Dedifferentiated amniotic fluid mesenchymal stem cell (primary cell): Measurements from ENCODE around the gene NOL4L.

Experiments used
- DNase-seq: peaks from one replicate; pipeline ENCODE4 v3.0.0-alpha.2; 2016; ENCODE audit errors: extremely low spot score

NOL4L gene

DNA sequence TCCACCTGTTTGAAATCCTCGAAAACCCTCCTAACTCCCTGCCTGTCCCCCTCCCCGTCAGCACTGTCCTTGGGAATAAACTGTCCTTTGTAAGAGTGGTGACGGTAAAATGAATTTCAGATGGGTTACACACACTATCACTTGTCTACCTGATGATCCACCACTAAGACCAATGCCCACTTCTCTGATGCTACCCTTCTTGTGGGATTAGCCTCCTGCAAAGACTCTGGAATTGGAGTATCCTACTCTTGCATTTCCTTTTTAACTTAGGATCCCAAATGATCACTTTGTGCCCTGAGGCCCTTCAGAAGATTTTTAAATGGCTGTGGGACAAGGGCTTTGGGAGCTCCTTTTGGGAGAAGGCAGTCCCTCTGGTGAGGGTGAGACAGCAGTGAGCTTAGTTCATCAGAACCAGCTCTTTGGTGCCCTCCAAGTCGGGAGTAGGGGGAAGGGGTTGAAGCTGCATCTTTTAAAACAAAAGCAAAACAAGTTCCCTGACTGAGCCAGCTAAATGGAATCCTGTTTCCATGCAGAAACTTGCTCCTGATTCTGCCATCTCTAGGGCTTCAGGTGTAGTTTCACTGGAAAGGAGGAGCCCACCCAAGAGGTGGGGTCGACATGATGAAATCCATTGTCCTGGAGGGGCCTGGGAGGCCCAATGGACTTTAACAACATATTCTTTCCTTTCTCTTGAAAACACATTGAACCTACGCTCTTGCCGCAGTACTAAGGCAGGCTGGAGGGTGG, 140.5 kb downstream of the NOL4L start:
- no peak for DNase-seq

DNA sequence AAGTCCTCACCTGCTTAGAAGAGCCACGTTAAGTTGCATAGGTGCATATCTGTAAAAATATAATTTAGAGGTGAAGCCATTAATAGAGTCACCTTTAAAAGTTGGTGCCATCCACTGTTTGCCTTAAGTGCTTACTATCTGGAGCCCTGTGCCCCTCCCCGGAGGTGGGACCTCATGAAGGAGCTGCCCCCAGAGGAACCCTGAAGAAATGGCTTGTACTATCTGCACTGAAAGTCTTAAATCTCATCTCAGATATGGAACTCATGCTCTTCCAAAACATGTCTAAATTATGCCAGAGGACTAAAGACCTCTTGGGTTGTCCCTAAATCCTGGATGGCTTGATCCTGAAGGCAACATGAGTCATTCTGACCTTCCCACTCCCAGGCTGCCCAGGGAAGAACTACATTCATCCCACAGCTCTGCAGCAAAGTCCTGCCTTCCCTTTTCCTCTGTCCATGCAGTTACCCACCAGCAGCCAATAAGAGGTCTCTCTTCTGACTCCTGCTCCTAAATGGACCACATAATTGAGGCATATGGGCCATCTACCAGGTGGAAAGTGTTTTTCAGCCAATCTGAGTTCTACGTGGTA, 141.7 kb downstream of the NOL4L start:
- no peak for DNase-seq

DNA sequence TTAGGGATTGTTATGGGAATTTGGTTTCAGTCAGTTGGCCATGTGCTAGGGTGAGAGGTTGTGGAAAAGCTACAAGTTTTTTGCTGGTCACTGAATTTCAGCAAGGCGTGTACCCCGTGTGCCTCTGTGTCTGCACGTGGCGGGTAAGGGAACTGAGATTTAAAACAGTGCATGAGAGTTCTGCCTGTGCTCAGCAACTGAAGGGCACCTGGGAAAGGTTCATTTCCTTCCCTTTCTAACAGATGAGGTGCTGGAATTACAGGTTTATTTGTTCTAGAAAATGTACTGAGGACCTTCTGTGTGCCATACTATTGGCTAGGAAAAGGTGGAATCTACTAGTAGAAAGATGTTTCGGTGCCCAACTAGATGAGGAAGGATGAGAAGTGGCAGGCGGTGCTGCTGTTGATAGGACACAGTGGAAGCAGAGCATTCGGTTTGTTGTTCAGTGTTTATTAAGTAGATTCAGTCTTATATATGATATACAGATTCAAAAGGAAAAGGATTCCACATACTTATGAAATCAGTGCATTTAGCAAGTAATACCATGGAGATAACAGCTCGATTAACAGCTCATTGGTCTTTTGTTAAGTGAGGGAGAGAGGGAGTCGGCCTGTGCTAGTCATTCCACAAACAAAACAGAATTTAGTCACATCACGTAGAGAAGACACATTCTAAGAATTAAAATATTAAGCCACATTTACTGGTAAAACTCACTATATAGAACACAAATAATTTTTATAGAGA, 142.3 kb downstream of the NOL4L start:
- DNase-seq, result no peak

DNA sequence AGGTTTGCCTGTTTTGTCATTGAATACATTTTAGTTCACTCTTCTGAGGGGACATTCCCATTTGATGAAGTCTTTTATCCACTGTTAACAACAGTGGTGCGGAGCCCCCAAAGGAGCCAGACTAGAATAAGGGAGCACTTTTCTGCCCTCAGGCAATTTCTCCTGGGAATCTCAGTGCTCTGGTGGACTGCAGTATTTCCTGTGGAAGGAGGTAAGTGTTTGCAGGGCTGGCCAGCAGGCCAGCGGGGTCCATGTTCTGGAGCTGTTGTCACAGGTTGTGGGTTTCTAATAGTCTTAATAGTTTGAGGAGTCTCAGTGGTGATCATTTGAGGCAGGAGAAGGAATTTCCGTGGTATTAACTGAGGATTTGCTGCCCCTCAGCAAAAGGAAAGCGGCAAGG, 143.5 kb downstream of the NOL4L start:
- DNase-seq, result no peak

DNA sequence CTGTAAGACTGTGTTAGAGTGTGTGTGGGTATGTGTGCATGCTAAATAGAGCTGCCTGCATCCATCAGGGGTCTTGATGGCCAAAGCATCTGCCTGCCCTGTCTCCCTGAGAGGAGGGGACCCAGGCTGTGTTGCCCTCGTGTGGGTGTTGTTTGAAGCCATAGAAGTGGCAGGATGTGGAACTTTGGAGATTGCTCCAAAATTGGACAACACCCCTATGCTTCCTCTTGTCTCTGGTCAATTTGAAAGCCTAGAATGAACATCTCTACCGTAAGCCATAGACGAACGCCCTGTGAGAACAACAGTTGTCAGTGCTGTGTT, 144.4 kb downstream of the NOL4L start:
- no peak for DNase-seq

DNA sequence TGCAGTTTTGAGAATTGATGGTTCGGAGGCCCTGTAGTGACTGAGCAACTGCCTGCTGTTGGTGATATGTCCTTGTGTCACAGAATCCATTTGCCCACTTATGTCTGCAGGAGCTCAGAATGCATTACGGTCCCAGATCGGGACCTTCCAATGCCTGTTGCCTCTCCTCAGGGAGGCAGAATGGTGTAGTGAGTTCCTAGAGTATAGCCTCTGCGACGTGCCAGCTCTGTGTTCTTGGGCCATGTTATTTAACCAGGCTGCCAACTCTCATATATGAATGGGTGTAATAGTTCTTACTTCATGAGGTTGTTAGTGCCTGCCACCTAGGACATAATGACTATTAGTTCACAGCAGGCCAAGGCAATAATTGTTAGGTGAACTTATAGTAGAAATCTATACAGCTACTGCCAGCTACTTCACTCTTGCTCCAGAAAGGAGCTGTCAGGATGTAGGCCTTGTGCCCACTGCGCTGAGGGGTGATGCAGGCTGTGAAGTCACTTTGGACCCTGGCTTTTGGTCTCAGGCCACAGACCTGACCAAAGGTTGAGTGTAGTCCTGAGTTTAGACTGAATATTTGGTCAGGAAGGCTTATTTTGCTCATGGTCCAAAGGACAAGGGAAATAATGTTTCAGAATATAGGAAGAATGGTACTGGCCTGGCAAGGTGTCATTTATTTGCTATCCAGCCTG, 144.9 kb downstream of the NOL4L start:
- DNase-seq, result no peak

DNA sequence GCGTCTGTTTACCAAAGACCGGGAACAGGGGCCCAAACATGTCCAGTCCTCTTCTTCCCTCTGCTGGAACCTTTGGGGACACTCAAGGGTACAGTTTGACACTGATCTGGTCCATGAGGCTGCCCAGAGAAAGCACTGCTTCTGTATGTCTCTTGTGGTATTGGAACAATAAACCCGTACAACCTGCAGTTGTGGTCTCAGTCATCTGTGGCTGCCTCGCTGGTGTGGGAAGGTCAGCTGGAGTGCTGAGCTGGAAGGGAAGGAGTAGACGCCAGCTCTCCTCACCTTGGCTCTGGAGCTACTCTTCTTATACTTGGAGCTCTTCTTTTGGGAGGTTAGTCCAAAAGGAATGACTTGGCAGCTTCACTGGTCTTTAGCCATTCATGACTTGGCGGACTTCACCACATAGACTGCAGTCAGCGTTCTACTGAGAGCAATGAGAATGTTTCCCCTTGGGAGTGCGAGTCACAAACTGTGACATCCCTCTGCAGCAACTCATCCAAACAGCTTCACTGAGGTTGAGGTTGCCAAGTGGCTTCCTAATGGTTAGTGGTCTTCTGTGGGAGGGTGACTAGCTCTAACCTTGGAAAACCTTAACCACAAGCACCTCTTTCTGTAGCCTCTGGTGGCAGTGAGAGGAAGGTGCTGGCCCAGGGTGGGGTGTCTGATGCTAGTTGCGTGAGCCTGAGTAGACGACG, 145.9 kb downstream of the NOL4L start:
- DNase-seq, result no peak

DNA sequence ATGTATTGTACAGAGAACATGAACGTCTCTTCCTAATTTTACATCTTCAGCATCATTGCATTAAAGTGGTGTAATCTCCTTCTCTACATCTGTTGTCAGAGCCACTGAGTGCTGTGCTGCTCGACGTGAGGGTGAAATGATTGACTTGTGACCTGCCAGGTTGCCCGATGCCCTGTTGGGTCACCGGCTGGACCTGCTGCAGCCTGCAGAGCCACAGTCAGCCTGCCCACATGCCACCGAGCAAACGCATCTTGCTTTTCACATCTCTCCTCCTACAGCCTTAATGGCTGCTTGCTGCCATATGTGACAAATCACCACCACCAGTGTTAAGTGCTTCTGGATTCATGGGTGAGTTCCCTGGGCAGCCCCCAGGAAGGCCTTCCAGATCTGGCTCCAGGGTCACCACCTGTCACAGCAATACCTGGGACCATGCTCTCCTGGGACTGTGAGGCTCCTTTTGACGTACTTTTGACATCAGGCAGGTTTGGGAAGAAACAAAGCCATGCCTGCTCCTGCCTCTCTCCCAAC, 146.7 kb downstream of the NOL4L start:
- DNase-seq, result no peak

DNA sequence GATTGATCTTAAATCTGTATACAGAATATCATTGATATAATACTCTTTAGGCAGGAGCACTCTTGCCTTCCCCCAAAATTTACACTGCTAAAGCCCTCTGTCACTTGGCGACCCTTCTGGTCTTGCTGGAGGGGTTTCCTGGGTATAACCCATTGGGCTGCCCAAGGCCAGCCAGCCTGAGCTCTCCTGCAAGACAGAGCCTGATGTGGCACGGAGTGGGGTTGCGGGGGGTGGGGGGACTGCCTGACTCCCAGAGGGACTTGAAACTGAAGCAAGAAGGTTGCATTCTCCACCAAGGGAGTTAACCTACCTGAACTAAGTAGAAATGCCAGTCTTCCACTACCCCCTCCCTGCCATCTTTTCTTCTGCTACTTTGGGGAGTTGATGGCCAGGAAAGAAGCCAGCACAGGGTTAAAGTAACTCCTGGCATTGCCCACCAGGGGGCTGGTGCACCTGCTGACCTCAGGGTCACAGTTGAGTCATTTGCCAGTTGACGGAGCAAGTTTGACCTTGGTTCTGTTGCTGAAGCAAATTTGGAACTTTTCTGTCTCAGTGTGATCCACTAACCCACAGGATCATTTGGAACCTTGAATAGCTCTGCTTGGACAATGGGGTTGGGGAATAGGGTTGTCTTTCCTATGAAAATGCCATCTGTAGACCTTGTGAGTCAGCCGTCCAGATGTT, 147.6 kb downstream of the NOL4L start:
- no peak for DNase-seq

DNA sequence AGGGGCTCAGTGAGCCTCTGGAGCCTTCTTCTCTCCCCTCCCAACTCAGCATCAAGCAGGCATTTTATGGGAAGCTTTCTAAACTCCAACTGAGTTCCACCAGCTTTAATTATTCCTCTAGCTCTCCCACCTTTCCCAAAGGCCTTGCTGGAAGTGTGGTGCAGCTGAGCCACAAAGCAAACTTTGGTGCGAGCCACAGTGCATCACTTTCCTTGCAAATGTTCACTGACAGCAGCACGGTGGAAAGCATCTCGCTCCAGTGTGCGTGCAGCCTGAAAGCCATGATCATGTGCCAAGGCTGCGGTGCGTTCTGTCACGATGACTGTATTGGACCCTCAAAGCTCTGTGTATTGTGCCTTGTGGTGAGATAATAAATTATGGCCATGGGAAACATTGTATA, 148.2 kb downstream of the NOL4L start:
- DNase-seq, result no peak

DNA sequence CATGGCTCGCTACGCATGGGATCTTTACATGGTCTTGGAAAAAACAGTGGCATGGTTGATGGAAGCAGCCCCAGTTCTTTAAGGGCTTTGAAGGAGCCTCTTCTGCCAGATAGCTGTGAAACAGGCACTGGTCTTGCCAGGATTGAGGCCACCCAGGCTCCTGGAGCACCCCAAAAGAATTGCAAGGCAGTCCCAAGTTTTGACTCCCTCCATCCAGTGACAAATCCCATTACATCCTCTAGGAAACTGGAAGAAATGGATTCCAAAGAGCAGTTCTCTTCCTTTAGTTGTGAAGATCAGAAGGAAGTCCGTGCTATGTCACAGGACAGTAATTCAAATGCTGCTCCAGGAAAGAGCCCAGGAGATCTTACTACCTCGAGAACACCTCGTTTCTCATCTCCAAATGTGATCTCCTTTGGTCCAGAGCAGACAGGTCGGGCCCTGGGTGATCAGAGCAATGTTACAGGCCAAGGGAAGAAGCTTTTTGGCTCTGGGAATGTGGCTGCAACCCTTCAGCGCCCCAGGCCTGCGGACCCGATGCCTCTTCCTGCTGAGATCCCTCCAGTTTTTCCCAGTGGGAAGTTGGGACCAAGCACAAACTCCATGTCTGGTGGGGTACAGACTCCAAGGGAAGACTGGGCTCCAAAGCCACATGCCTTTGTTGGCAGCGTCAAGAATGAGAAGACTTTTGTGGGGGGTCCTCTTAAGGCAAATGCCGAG, 148.8 kb downstream of the NOL4L start:
- DNase-seq, result no peak

DNA sequence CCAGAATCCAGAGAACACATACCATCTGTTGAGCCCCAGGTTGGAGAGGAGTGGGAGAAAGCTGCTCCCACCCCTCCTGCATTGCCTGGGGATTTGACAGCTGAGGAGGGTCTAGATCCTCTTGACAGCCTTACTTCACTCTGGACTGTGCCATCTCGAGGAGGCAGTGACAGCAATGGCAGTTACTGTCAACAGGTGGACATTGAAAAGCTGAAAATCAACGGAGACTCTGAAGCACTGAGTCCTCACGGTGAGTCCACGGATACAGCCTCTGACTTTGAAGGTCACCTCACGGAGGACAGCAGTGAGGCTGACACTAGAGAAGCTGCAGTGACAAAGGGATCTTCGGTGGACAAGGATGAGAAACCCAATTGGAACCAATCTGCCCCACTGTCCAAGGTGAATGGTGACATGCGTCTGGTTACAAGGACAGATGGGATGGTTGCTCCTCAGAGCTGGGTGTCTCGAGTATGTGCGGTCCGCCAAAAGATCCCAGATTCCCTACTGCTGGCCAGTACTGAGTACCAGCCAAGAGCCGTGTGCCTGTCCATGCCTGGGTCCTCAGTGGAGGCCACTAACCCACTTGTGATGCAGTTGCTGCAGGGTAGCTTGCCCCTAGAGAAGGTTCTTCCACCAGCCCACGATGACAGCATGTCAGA, 149.6 kb downstream of the NOL4L start:
- no peak for DNase-seq

DNA sequence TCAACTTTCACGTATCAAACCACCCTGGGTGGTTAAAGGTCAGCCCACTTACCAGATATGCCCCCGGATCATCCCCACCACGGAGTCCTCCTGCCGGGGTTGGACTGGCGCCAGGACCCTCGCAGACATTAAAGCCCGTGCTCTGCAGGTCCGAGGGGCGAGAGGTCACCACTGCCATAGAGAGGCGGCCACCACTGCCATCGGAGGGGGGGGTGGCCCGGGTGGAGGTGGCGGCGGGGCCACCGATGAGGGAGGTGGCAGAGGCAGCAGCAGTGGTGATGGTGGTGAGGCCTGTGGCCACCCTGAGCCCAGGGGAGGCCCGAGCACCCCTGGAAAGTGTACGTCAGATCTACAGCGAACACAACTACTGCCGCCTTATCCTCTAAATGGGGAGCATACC, 150.7 kb downstream of the NOL4L start:
- no peak for DNase-seq

DNA sequence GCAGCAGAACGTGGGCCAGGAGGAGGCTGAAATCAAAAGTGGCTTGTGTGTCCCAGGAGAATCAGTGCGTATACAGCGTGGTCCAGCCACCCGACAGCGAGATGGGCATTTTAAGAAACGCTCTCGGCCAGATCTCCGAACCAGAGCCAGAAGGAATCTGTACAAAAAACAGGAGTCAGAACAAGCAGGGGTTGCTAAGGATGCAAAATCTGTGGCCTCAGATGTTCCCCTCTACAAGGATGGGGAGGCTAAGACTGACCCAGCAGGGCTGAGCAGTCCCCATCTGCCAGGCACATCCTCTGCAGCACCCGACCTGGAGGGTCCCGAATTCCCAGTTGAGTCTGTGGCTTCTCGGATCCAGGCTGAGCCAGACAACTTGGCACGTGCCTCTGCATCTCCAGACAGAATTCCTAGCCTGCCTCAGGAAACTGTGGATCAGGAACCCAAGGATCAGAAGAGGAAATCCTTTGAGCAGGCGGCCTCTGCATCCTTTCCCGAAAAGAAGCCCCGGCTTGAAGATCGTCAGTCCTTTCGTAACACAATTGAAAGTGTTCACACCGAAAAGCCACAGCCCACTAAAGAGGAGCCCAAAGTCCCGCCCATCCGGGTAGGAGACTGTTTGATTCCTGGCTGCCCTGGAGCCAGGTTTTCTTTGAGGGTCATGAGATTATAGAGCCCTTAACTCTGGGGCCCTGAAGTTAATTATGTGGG, 151.7 kb downstream of the NOL4L start:
- no peak for DNase-seq

DNA sequence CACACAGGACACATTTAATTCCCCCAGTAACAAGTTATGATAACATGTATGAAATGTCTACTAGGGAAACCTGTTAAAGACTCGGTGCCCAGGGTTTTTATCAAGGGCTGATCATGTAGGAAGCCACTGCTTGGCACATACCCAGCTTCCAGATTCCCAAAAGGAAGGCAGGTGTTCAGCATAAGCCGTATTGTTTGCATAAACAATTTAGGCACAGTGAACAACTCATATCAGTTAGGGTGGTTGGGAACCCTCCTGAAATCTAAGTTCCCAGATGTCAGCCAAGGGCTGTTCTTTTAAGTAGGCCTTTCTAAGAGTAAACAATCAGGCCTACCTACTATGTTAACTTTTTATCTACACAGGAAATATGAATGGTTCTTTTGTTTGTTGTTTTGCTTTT, 152.9 kb downstream of the NOL4L start:
- no peak for DNase-seq

DNA sequence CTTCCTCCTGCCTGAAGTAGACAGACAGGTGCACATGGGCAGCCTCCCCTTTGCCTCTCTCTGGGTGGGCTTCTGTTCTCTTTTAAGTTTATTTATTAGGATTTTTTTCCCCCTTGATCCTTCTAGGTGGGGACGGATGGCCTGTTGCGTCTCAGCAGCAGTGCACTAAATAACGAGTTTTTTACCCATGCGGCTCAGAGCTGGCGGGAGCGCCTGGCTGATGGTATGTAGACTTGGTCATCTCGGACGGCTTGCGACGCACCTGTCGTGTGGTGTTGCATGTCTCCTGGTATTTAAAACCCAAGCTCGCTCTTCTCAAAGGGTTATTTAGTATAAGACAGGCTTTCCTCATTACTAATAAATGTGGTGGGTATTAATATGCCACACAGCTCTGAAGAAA, 153.7 kb downstream of the NOL4L start:
- no peak for DNase-seq

DNA sequence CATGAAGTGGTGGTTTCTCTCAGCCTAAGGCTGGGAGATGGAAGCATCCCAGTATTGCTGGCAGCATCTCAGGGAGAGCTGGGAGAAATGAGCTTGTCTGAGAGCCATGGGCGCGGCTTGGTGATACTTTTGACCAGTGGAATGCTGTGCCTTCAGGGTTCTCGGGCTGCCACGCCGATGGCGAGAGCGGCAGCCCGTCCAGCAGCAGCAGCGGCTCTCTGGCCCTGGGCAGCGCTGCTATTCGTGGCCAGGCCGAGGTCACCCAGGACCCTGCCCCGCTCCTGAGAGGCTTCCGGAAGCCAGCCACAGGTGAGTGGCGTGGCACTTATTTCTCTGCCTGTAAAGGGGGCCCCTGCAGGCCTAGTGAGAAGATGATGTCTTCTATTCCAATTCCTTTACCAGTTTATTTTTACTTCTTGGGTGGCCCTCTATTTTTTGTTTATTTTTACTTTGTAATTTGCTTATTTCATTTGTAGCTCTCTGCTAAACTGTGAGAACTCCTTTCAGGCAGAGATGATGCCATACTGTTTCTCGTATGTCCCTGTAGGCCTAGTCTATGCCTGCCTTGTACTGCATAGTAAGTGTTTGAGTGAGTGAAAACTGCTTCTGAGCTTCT, 155.3 kb downstream of the NOL4L start:
- no peak for DNase-seq

DNA sequence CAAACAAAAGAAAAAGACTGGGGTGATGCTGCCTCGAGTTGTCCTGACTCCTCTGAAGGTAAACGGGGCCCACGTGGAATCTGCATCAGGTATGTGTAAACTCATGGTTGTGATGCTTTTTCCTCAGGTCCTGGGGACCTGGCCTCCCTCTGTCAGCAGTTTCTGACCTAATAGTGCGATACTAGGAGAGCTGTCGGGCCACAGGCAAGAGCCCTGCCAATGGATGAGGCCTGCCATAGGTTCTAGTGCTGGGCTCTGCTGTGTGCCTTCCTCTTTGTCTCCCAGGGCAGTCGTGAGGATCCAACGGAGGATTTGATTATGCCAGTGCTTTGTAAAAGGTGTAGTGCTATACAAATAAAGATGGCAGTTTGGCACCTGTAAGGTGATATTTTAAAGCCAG, 155.8 kb downstream of the NOL4L start:
- no peak for DNase-seq

DNA sequence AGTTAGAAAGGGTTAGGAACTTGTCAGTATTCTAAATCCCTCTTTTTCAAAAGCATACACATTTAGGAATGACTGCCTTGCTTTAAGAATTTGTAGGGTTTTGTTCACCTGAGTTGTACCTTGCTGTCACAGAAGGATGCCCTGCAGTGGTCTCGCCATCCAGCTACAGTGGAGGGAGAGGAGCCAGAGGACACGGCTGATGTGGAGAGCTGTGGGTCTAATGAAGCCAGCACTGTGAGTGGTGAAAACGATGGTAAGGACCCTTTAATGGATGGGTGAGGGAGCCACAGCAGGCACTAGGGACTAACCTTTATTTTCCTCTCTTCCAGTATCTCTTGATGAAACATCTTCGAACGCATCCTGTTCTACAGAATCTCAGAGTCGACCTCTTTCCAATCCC, 157.1 kb downstream of the NOL4L start:
- DNase-seq, result no peak
